Transverse colon (tissue), 3 donors: Measurements from ENCODE around the gene CSGALNACT2.

Experiments used
- CTCF ChIP-seq, 5 experiments: fragments of 200-600 bp in 3 of 5; fragments of 450-650 bp in 2 of 5; sonication (generic) in 3 of 5; IDR thresholded peaks; 1 replicate in 2 of 5; 2 replicates in 3 of 5; pipeline ENCODE4 v1.5.1; 2016 to 2017; ENCODE audit warnings: antibody characterized with exemption in 5 of 5, inconsistent platforms in 3 of 5, mild to moderate bottlenecking in 2 of 5, moderate library complexity in 1 of 5
- POLR2A ChIP-seq: fragments of 450-650 bp; IDR thresholded peaks from one replicate; pipeline ENCODE4 v1.6.1; 2016; ENCODE audit warnings: antibody characterized with exemption, mild to moderate bottlenecking, moderate library complexity

- TF ChIP-seq CTCF (IDR thresholded peaks at IDR 0.05), result no peak
- no peak for TF ChIP-seq POLR2A
Measured at GRCh38 chr10:43119416-43120115, 18.7 kb upstream of the CSGALNACT2 start.
